ENCODE data around the gene SLIT3. TPM values are rescaled to one million over a fixed set of nuclear protein-coding genes. Genes with fewer than 3 reads are reported as not detected.
"Not testable (repeated sequence)": the region's sequence is repeated elsewhere in the genome, so short reads cannot be mapped to it uniquely, and the experiment has no call there.

Gene SLIT3
- total RNA-seq, 1 experiment from 2014 or later = 0.92 TPM

GRCh38 chr5:168743617-168744016 lies 557.3 kb downstream of the SLIT3 start:
- H2BK20ac ChIP-seq (ENCODE audit: low read depth, low read length, poor library complexity, severe bottlenecking) = no peak overlapping the region
- H3K27me3 Mint-ChIP-seq (ENCODE audit: low read depth) = peaks cover 19% of the 10 kb centered on the region
- no peak overlapping the region for H4K5ac ChIP-seq (ENCODE audit: insufficient read length, low read depth, low read length)
- H3K27ac ChIP-seq (ENCODE audit: insufficient read length, low read depth, low read length) = no peak overlapping the region
- TF ChIP-seq CTCF (conservative IDR thresholded peaks at IDR 0.05) = no peak
- no peak overlapping the region for H3K23ac ChIP-seq (ENCODE audit: insufficient read length, low read depth, low read length)
- H3K27ac Mint-ChIP-seq = no peak overlapping the region
- H2BK12ac ChIP-seq (ENCODE audit: insufficient read length, low read depth, low read length) = no peak overlapping the region
- no peaks in the 10 kb centered on the region for H3K23me2 ChIP-seq (ENCODE audit: insufficient read length, low read depth, low read length, poor library complexity, severe bottlenecking)
- no peak overlapping the region for H3K4ac ChIP-seq (ENCODE audit: low read depth, low read length)
- H3K4me1 Mint-ChIP-seq = peaks cover 3 to 4% of the 10 kb centered on the region in 2 experiments
- no peaks in the 10 kb centered on the region for H3K27me3 ChIP-seq (ENCODE audit: insufficient read depth, low read length)
- H3K9me3 ChIP-seq (ENCODE audit: control insufficient read depth, low read depth, low read length) = no peaks in the 10 kb centered on the region
- peaks cover 0 to 4% (median 0%) of the 10 kb centered on the region in 3 experiments; a peak in 2 of 7 replicates for H3K36me3 Mint-ChIP-seq (ENCODE audit: insufficient read depth in 1 of 3, low read depth in 3 of 3)
- H2AFZ ChIP-seq (ENCODE audit: low read length) = no peak overlapping the region
- H4K8ac ChIP-seq (replicated peaks; ENCODE audit: insufficient read length, low read depth, low read length) = no peak overlapping the region
- no peak overlapping the region for H3T11ph ChIP-seq (ENCODE audit: low read length)
- no peak overlapping the region for H3K56ac ChIP-seq (ENCODE audit: insufficient read length, low read depth, low read length)
- no peak overlapping the region for H4K91ac ChIP-seq (ENCODE audit: insufficient read length, low read depth, low read length)
- no peak overlapping the region for H3K14ac ChIP-seq (ENCODE audit: insufficient read depth, low read length)
- no peaks in the 10 kb centered on the region for H3K79me2 ChIP-seq (ENCODE audit: insufficient read depth, low read length)
- H2BK5ac ChIP-seq (ENCODE audit: insufficient read length, low read length) = no peak overlapping the region
- H4K20me1 ChIP-seq (ENCODE audit: control insufficient read depth, insufficient read depth, insufficient read length) = no peaks in the 10 kb centered on the region
- no peak overlapping the region for H3K18ac ChIP-seq (ENCODE audit: insufficient read length, low read depth, low read length)
- H3K9ac ChIP-seq (ENCODE audit: extremely low read depth, insufficient read length, low read length) = no peak overlapping the region
- no peak overlapping the region for H2BK120ac ChIP-seq (ENCODE audit: low read depth, low read length, poor library complexity, severe bottlenecking)
- no peaks in the 10 kb centered on the region; a peak in 2 of 5 replicates for H3K9me3 Mint-ChIP-seq
- H2AK5ac ChIP-seq (ENCODE audit: insufficient read length, low read length) = no peak overlapping the region
- DNase-seq = no peak
- H2BK15ac ChIP-seq (ENCODE audit: low read depth, low read length) = no peak overlapping the region
- no peaks in the 10 kb centered on the region for H3K4me1 ChIP-seq (ENCODE audit: insufficient read depth, low read length)
- no peaks in the 10 kb centered on the region for H3K79me1 ChIP-seq (ENCODE audit: insufficient read depth, low read depth, low read length, poor library complexity, severe bottlenecking)
- no CpG with 5 or more reads among the region's 7 CpGs for WGBS (ENCODE audit: extremely low coverage, insufficient read length, low lambda C conversion rate)
- no peak overlapping the region for H3K4me2 ChIP-seq (ENCODE audit: insufficient read depth, insufficient read length, low read length)
- H3K4me3 Mint-ChIP-seq = no peak overlapping the region

GRCh38 chr5:168742311-168742710 lies 558.6 kb downstream of the SLIT3 start:
- H2AK5ac ChIP-seq (ENCODE audit: insufficient read length, low read length); H4K5ac ChIP-seq (ENCODE audit: insufficient read length, low read depth, low read length); H3K27me3 Mint-ChIP-seq (ENCODE audit: low read depth); H3K36me3 Mint-ChIP-seq (ENCODE audit: insufficient read depth in 1 of 3, low read depth in 3 of 3); H3K4me1 ChIP-seq (ENCODE audit: insufficient read depth, low read length); H3K18ac ChIP-seq (ENCODE audit: insufficient read length, low read depth, low read length); H2BK15ac ChIP-seq (ENCODE audit: low read depth, low read length); H3K9me3 Mint-ChIP-seq; H3K23me2 ChIP-seq (ENCODE audit: insufficient read length, low read depth, low read length, poor library complexity, severe bottlenecking); H3T11ph ChIP-seq (ENCODE audit: low read length); H3K79me1 ChIP-seq (ENCODE audit: insufficient read depth, low read depth, low read length, poor library complexity, severe bottlenecking); H3K56ac ChIP-seq (ENCODE audit: insufficient read length, low read depth, low read length); H3K27me3 ChIP-seq (ENCODE audit: insufficient read depth, low read length); H3K9ac ChIP-seq (ENCODE audit: extremely low read depth, insufficient read length, low read length); DNase-seq; H2BK20ac ChIP-seq (ENCODE audit: low read depth, low read length, poor library complexity, severe bottlenecking); H2BK120ac ChIP-seq (ENCODE audit: low read depth, low read length, poor library complexity, severe bottlenecking); H3K4me2 ChIP-seq (ENCODE audit: insufficient read depth, insufficient read length, low read length); H3K4me1 Mint-ChIP-seq; H3K4me3 Mint-ChIP-seq; H3K23ac ChIP-seq (ENCODE audit: insufficient read length, low read depth, low read length); H3K79me2 ChIP-seq (ENCODE audit: insufficient read depth, low read length); H3K4ac ChIP-seq (ENCODE audit: low read depth, low read length); H3K27ac ChIP-seq (ENCODE audit: insufficient read length, low read depth, low read length); H4K20me1 ChIP-seq (ENCODE audit: control insufficient read depth, insufficient read depth, insufficient read length); H2AFZ ChIP-seq (ENCODE audit: low read length); H3K9me3 ChIP-seq (ENCODE audit: control insufficient read depth, low read depth, low read length); H4K8ac ChIP-seq (replicated peaks; ENCODE audit: insufficient read length, low read depth, low read length); H3K27ac Mint-ChIP-seq; H3K14ac ChIP-seq (ENCODE audit: insufficient read depth, low read length); H2BK12ac ChIP-seq (ENCODE audit: insufficient read length, low read depth, low read length); H2BK5ac ChIP-seq (ENCODE audit: insufficient read length, low read length); H4K91ac ChIP-seq (ENCODE audit: insufficient read length, low read depth, low read length): not testable (repeated sequence)
- no CpG with 5 or more reads among the region's 2 CpGs for WGBS (ENCODE audit: extremely low coverage, insufficient read length, low lambda C conversion rate)
